GM23338 (cell line): ENCODE measurements around the gene SETD4. TPM values are rescaled to one million over a fixed set of nuclear protein-coding genes. Genes with fewer than 3 reads are reported as not detected.

ENCODE experiments used
- ATAC-seq: fragments of 200-7000 bp; cut with Tn5 transposase; 3 replicates; pipeline ENCODE4 v1.9.1; 2020
- DNase-seq: peaks from one replicate; pipeline ENCODE4 v3.0.0-alpha.2; 2015; ENCODE audit warnings: low spot score
- H2AFZ ChIP-seq: fragments of 200-600 bp; sonication (generic); 2 replicates; pipeline ENCODE4 v1.8.0; 2016; ENCODE audit warnings: antibody characterized with exemption, mild to moderate bottlenecking, moderate library complexity
- H3F3A ChIP-seq: fragments of 200-600 bp; sonication (generic); replicated peaks from 2 replicates; pipeline ENCODE4 v1.8.0; 2017; ENCODE audit warnings: antibody characterized with exemption, mixed run types, low read depth
- H3K27ac ChIP-seq: fragments of 200-600 bp; sonication (generic); 2 replicates; pipeline ENCODE4 v1.6.1; 2016; ENCODE audit warnings: low read depth
- H3K27me3 ChIP-seq: fragments of 200-600 bp; sonication (generic); 2 replicates; pipeline ENCODE4 v1.8.0; 2016; ENCODE audit warnings: mild to moderate bottlenecking, mixed run types, moderate library complexity; ENCODE audit not compliant: insufficient read depth
- H3K36me3 ChIP-seq: fragments of 200-600 bp; sonication (generic); 2 replicates; pipeline ENCODE4 v1.8.0; 2016; ENCODE audit warnings: mild to moderate bottlenecking; ENCODE audit not compliant: insufficient read depth
- H3K4me1 ChIP-seq: fragments of 200-600 bp; sonication (generic); 2 replicates; pipeline ENCODE4 v1.8.0; 2016; ENCODE audit warnings: mild to moderate bottlenecking, moderate library complexity; ENCODE audit not compliant: insufficient read depth
- H3K4me2 ChIP-seq: fragments of 200-600 bp; sonication (generic); 2 replicates; pipeline ENCODE4 v1.7.1; 2017; ENCODE audit warnings: mixed run types
- H3K4me3 ChIP-seq: fragments of 200-600 bp; sonication (generic); 2 replicates; pipeline ENCODE4 v1.6.1; 2016; ENCODE audit warnings: mixed run types
- H3K79me2 ChIP-seq: fragments of 200-600 bp; sonication (generic); replicated peaks from 2 replicates; pipeline ENCODE4 v1.8.0; 2017; ENCODE audit warnings: mild to moderate bottlenecking; ENCODE audit not compliant: insufficient read depth
- H3K9me2 ChIP-seq: fragments of 200-600 bp; sonication (generic); 2 replicates; pipeline ENCODE4 v1.8.0; 2017; ENCODE audit not compliant: insufficient read depth
- H4K20me1 ChIP-seq: fragments of 200-600 bp; sonication (generic); replicated peaks from 2 replicates; pipeline ENCODE4 v1.8.0; 2017; ENCODE audit warnings: mild to moderate bottlenecking; ENCODE audit not compliant: insufficient read depth
- H3K27ac Mint-ChIP-seq: 2 replicates; pipeline ENCODE4 v1.8.0; 2020; ENCODE audit warnings: inconsistent platforms, mild to moderate bottlenecking, moderate library complexity, mixed read lengths
- H3K27me3 Mint-ChIP-seq: 3 replicates; pipeline ENCODE4 v1.8.0; 2022; ENCODE audit warnings: low read depth, mild to moderate bottlenecking, moderate library complexity, mixed read lengths, inconsistent platforms; ENCODE audit not compliant: insufficient read depth, poor library complexity
- H3K36me3 Mint-ChIP-seq: 3 replicates; pipeline ENCODE4 v1.8.0; 2021; ENCODE audit warnings: low read depth, mild to moderate bottlenecking, inconsistent platforms, moderate library complexity, mixed read lengths
- H3K4me1 Mint-ChIP-seq: 3 replicates; pipeline ENCODE4 v1.8.0; 2020; ENCODE audit warnings: mild to moderate bottlenecking, inconsistent platforms, mixed read lengths
- H3K4me3 Mint-ChIP-seq: 3 replicates; pipeline ENCODE4 v1.8.0; 2021; ENCODE audit warnings: moderate library complexity, mild to moderate bottlenecking, inconsistent platforms, mixed read lengths
- H3K9me3 Mint-ChIP-seq: 3 replicates; pipeline ENCODE4 v1.8.0; 2020; ENCODE audit warnings: moderate library complexity, mild to moderate bottlenecking, inconsistent platforms, mixed read lengths
- CTCF ChIP-seq, 2 experiments: fragments of 200-600 bp in 1 of 2; sonication (generic) in 1 of 2; conservative IDR thresholded peaks; 2 replicates each; pipeline versions ENCODE4 v1.5.1 to v1.6.1; 2016 to 2017; ENCODE audit warnings: antibody characterized with exemption in 2 of 2, low read depth in 2 of 2, mild to moderate bottlenecking in 2 of 2, moderate library complexity in 1 of 2
- ETS1 ChIP-seq: IDR thresholded peaks from 2 replicates; pipeline ENCODE4 v1.6.1; 2016; ENCODE audit warnings: antibody characterized with exemption
- EZH2 ChIP-seq: fragments of 200-600 bp; sonication (generic); IDR thresholded peaks from one replicate; pipeline ENCODE4 v1.8.0; 2017; ENCODE audit warnings: antibody characterized with exemption, mild to moderate bottlenecking, low read depth; ENCODE audit not compliant: unreplicated experiment
- EZH2phosphoT487 ChIP-seq: fragments of 200-600 bp; sonication (generic); IDR thresholded peaks from one replicate; pipeline ENCODE4 v1.8.1; 2018; ENCODE audit warnings: antibody characterized with exemption; ENCODE audit not compliant: unreplicated experiment
- NANOG ChIP-seq: IDR thresholded peaks from 2 replicates; pipeline ENCODE4 v1.6.1; 2016; ENCODE audit warnings: antibody characterized with exemption, borderline replicate concordance
- POLR2AphosphoS5 ChIP-seq: IDR thresholded peaks from 2 replicates; pipeline ENCODE4 v1.6.1; 2016; ENCODE audit warnings: antibody characterized with exemption, low read depth
- ZNF114 ChIP-seq: fragments of 250-450 bp; sonication (Bioruptor Pico); IDR thresholded peaks from 2 replicates; pipeline ENCODE4 v1.5.0; 2020; ENCODE audit warnings: mild to moderate bottlenecking, moderate library complexity
- polyA plus RNA-seq: library from polyadenylated mRNA; unstranded; fragments of >200 nt; fragmentation: Nextera tagmentation; extraction: Ambion mirVana; gene quantifications from 2 replicates; pipeline ENCODE4 v1.2.1, GENCODE V29; 2016
- total RNA-seq: library from RNA; depleted of rRNA; stranded (reverse); fragments of >200 nt; shearing (Covaris generic); gene quantifications from 2 replicates; pipeline ENCODE4 v1.2.3, GENCODE V29; 2014

Gene SETD4
- total and polyA plus RNA-seq, 2 experiments from 2014 or later: 32.5 to 45.1 TPM

GRCh38 chr21:36024782-36025181 lies 35.5 kb downstream of the SETD4 start:
- DNase-seq (no peak), ATAC-seq (no peak)
- peaks cover 10% of the 10 kb centered on the region; the same call in 2 of the 3 replicates for H3K9me3 Mint-ChIP-seq
- peaks cover 4% of the 10 kb centered on the region; the same call in 1 of the 3 replicates for H3K36me3 Mint-ChIP-seq
- peaks cover 4% of the 10 kb centered on the region for H3K27me3 Mint-ChIP-seq
- Histone ChIP-seq H3K27ac (no peak overlapping the region), H3K79me2 (no peaks in the 10 kb centered on the region), H2AFZ (no peak overlapping the region), H4K20me1 (no peaks in the 10 kb centered on the region), H3K4me2 (no peak overlapping the region), H3K36me3 (0 out of 2 replicates have a peak, but pooled peaks cover 3% of the 10 kb centered on the region), H3K27me3 (no peaks in the 10 kb centered on the region), H3K4me1 (no peaks in the 10 kb centered on the region), H3F3A (0 out of 2 replicates have a peak, but pooled peaks cover 2% of the 10 kb centered on the region), H3K4me3 (no peak overlapping the region), H3K9me2 (no peaks in the 10 kb centered on the region)
- peaks cover 7% of the 10 kb centered on the region; the same call in 2 of the 3 replicates for H3K4me1 Mint-ChIP-seq
- no peak overlapping the region for H3K4me3 Mint-ChIP-seq
- H3K27ac Mint-ChIP-seq: no peak overlapping the region
- TF ChIP-seq CTCF (conservative IDR thresholded peaks at IDR 0.05; ENCODE audit: low read depth in 2 of 2) (no peak), POLR2AphosphoS5 (no peak), EZH2 (no peak), NANOG (no peak), ZNF114 (CRISPR knock-in tag) (no peak)

GRCh38 chr21:36023092-36023480 lies 37.2 kb downstream of the SETD4 start:
- Mint-ChIP-seq H3K9me3 (peaks cover 10% of the 10 kb centered on the region; the same call in 2 of the 3 replicates), H3K4me3 (no peak overlapping the region), H3K27me3 (peaks cover 4% of the 10 kb centered on the region), H3K27ac (no peak overlapping the region), H3K4me1 (peaks cover under 1% of the 10 kb centered on the region; the same call in 2 of the 3 replicates), H3K36me3 (peaks cover 4% of the 10 kb centered on the region; the same call in 1 of the 3 replicates)
- Histone ChIP-seq H3K4me2 (no peak overlapping the region), H3K27me3 (no peaks in the 10 kb centered on the region), H3K4me1 (no peaks in the 10 kb centered on the region), H3K79me2 (no peaks in the 10 kb centered on the region), H2AFZ (peak overlapping the region; percentile 32; the same call in 1 of the 2 replicates), H3K36me3 (0 out of 2 replicates have a peak, but pooled peaks cover 3% of the 10 kb centered on the region), H4K20me1 (no peaks in the 10 kb centered on the region), H3F3A (no peaks in the 10 kb centered on the region), H3K9me2 (no peaks in the 10 kb centered on the region), H3K27ac (no peak overlapping the region), H3K4me3 (no peak overlapping the region)
- ATAC-seq (no peak), DNase-seq (no peak)
- TF ChIP-seq CTCF (conservative IDR thresholded peaks at IDR 0.05; ENCODE audit: low read depth in 2 of 2): no peak
- TF ChIP-seq ETS1: no peak
- TF ChIP-seq EZH2phosphoT487: no peak
